Measurements from ENCODE around the gene MBD3. TPM values are rescaled to one million over a fixed set of nuclear protein-coding genes. Genes with fewer than 3 reads are reported as not detected.

Gene MBD3
- total and polyA plus RNA-seq, 10 donors, result 57.4 to 177 (median 75.6) TPM

DNA sequence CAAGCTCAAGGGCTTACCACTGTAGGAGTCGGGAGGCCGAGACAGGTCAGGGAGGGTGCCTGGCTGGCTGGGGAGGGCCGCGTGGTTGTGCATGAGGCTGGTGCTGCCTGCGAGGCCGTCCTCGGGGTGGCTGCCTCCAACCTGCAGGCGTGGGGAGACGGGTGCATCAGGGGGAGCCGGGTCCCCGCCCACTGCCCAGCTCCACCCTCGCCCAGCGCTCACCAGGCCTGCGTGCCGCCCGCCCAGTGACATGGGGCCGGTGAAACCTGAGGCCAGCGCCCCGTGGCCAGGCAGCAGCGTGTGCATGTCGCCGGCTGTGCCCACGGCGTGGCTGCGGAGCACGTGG is 26.4 kb upstream of the MBD3 start:
- H3K4me3 ChIP-seq, result no peak overlapping the region
- H3K4me1 ChIP-seq, result peaks cover 0 to 33% (median 13%) of the 10 kb centered on the region in 6 donors
- no peak overlapping the region for H3K27ac ChIP-seq
- peaks cover 0 to 100% (median 73%) of the 10 kb centered on the region in 6 donors for H3K36me3 ChIP-seq
- no peak for TF ChIP-seq POLR2A (IDR thresholded peaks at IDR 0.05)
- TF ChIP-seq, protein P1, sequence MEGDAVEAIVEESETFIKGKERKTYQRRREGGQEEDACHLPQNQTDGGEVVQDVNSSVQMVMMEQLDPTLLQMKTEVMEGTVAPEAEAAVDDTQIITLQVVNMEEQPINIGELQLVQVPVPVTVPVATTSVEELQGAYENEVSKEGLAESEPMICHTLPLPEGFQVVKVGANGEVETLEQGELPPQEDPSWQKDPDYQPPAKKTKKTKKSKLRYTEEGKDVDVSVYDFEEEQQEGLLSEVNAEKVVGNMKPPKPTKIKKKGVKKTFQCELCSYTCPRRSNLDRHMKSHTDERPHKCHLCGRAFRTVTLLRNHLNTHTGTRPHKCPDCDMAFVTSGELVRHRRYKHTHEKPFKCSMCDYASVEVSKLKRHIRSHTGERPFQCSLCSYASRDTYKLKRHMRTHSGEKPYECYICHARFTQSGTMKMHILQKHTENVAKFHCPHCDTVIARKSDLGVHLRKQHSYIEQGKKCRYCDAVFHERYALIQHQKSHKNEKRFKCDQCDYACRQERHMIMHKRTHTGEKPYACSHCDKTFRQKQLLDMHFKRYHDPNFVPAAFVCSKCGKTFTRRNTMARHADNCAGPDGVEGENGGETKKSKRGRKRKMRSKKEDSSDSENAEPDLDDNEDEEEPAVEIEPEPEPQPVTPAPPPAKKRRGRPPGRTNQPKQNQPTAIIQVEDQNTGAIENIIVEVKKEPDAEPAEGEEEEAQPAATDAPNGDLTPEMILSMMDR (IDR thresholded peaks at IDR 0.05 in 8 of 11, conservative IDR thresholded peaks at IDR 0.05 in 3 of 11), result no peak
- TF ChIP-seq POLR2AphosphoS5 (IDR thresholded peaks at IDR 0.05), result no peak
- intact Hi-C loops (cut with DNase I; ENCODE audit: low total_unique reads), result no loop called here
- no peaks in the 10 kb centered on the region for H3K9me3 ChIP-seq
- 89 to 98% (median 95%) methylated on average over 5 to 26 of the region's 26 CpGs for WGBS, 5 donors
- no peak for DNase-seq
- H3K27me3 ChIP-seq (replicated peaks in 1 of 7), result no peaks in the 10 kb centered on the region

DNA sequence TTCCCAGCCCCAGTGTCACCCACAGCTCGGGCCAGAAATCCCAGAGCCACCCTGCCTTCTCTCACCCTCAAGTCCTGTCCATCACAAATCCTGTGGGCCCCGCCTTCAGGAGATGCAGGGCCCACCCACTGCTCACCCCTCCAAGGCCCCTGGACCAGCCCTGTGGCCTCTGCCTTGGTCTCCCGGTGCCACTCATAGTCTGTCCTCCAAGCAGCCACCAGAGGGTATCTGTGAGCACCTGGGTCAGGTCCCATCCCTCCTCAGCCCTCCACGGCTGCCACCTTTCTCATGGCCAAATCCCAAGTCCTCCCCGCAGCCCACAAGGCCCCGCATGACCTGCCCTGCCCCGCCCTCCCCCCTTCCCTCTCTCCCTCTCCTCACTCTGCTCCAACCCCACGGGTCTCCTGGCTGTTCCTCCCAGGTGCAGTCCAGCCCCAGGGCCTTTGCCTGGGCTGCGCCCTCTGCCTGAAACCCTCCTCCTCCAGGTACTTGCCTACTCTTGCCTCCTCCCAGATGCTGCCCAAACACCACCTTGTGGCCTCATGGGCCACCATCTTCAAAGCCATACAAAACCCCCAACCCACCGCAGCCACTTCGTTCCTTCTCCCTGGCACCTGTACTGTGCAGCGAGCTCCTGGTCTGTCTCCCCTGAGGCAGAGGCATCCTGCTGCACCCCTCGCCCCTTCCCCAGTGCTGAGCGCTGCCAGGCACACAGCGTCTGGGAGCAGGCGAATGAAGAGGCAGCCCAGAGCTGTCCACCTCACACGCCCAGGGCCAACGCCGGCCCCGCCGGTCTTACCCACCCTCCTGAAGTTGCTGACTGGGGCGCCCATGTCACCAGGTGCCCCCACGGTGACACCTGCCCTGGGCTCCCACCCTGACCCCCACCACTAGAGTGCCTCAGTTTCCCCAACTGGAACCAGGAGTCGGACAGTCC is 25.8 kb upstream of the MBD3 start:
- WGBS, 5 donors, result 77 to 93% (median 88%) methylated on average over 14 to 24 of the region's 24 CpGs
- H3K36me3 ChIP-seq, result peaks cover 0 to 100% (median 74%) of the 10 kb centered on the region in 6 donors

DNA sequence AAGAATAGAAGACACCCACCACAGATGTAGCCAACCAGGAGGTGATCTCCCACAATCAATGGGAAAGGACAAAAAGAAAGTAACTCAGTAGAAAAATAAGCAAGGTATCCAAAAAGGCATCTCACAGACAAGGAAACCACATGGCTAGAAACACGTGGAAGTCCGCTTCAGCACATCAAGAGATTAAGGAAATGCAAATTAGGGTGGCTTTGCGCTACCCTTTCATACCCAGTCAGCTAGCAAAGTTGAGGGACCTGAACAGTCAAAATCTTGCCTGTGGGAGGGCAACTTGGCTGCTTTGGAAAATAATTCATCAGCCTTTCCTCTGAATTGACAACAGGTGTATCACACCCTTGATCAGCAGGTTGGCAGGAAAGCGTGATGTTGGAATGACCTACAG is 24.2 kb upstream of the MBD3 start:
- DNase-seq, result no peak
- H3K9me3 ChIP-seq, result no peaks in the 10 kb centered on the region
- H3K27me3 ChIP-seq (replicated peaks in 1 of 7), result no peaks in the 10 kb centered on the region
- no peak overlapping the region for H3K4me3 ChIP-seq
- intact Hi-C loops (cut with DNase I; ENCODE audit: low total_unique reads), result no loop called here
- H3K36me3 ChIP-seq, result peaks cover 0 to 100% (median 79%) of the 10 kb centered on the region in 6 donors
- H3K4me1 ChIP-seq, result peaks cover 0 to 31% (median 13%) of the 10 kb centered on the region in 6 donors
- WGBS, 5 donors, result 48 to 60% (median 55%) methylated on average over 4 of the region's 4 CpGs
- H3K27ac ChIP-seq, result peak overlapping the region in 1 of 8 donors; percentile 5
- TF ChIP-seq POLR2AphosphoS5 (IDR thresholded peaks at IDR 0.05) (no peak), POLR2A (IDR thresholded peaks at IDR 0.05) (no peak)
- TF ChIP-seq, protein P1 (IDR thresholded peaks at IDR 0.05 in 8 of 11, conservative IDR thresholded peaks at IDR 0.05 in 3 of 11), result no peak

More for the DNA sequence above, 25.8 kb upstream of the MBD3 start:
- Histone ChIP-seq H3K4me1 (peaks cover 0 to 31% (median 13%) of the 10 kb centered on the region in 6 donors), H3K27ac (peak overlapping the region in 1 of 8 donors; percentile 5), H3K9me3 (no peaks in the 10 kb centered on the region), H3K4me3 (no peak overlapping the region), H3K27me3 (replicated peaks in 1 of 7) (no peaks in the 10 kb centered on the region)
- no peak for DNase-seq
- TF ChIP-seq POLR2AphosphoS5 (IDR thresholded peaks at IDR 0.05), result no peak
- TF ChIP-seq POLR2A (IDR thresholded peaks at IDR 0.05), result no peak
- TF ChIP-seq, protein P1 (IDR thresholded peaks at IDR 0.05 in 8 of 11, conservative IDR thresholded peaks at IDR 0.05 in 3 of 11), result peak in 7 of 11 experiments; percentile 14 to 56 (median 25)
- intact Hi-C loops (cut with DNase I; ENCODE audit: low total_unique reads), result no loop called here

DNA sequence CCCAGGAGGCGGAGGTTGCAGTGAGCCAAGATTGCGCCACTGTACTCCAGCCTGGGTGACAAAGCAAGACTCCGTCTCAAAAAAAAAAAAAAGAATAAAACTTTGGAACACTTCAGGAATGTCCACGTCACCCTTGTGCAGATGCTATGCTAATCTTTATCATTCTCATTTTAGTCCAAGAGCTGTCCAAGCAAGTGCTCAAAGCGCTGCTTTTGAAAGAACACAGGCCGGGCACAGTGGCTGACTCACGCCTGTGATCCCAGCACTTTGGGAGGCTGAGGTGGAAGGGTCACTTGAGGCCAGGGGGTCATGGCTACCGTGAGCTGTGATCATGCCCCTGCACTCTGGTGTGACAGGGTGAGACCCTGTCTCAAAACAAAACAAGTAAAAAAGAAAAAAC is 23.7 kb upstream of the MBD3 start:
- no peak for DNase-seq
- intact Hi-C loops (cut with DNase I; ENCODE audit: low total_unique reads), result no loop called here
- Histone ChIP-seq H3K4me1 (peaks cover 0 to 31% (median 13%) of the 10 kb centered on the region in 6 donors), H3K36me3 (peaks cover 0 to 100% (median 81%) of the 10 kb centered on the region in 6 donors), H3K27ac (no peak overlapping the region), H3K4me3 (no peak overlapping the region), H3K9me3 (no peaks in the 10 kb centered on the region), H3K27me3 (replicated peaks in 1 of 7) (no peaks in the 10 kb centered on the region)
- WGBS, 5 donors, result 84 to 89% (median 86%) methylated on average over 8 of the region's 8 CpGs
- TF ChIP-seq POLR2AphosphoS5 (IDR thresholded peaks at IDR 0.05) (no peak), POLR2A (IDR thresholded peaks at IDR 0.05) (no peak)
- TF ChIP-seq, protein P1 (IDR thresholded peaks at IDR 0.05 in 8 of 11, conservative IDR thresholded peaks at IDR 0.05 in 3 of 11), result no peak

Measured in spleen (tissue), 11 donors.